ENCODE data around the gene TAL1. TPM values are rescaled to one million over a fixed set of nuclear protein-coding genes. Genes with fewer than 3 reads are reported as not detected.
"Not testable (repeated sequence)": the region's sequence is repeated elsewhere in the genome, so short reads cannot be mapped to it uniquely, and the experiment has no call there.

Gene TAL1
- total RNA-seq, 2 experiments from 2014 or later, result not detected

- H3K27ac Mint-ChIP-seq, result no peak overlapping the region
- peaks cover 12% of the 10 kb centered on the region for H3K27me3 Mint-ChIP-seq
- no peak for ATAC-seq
- no peak for DNase-seq
- H3K4me3 Mint-ChIP-seq, result no peak overlapping the region
- H3K4me1 Mint-ChIP-seq (ENCODE audit: low read depth), result no peaks in the 10 kb centered on the region
- CTCF ChIA-PET, result interaction anchor here (1.2 kb wide), 1 partner anchor 34 kb away, joined by 3 read pairs; no protein-coding TSS in a partner anchor
- intact Hi-C loops (cut with micrococcal nuclease), result no loop called here
- TF ChIP-seq CTCF (IDR thresholded peaks at IDR 0.05), result no peak
- POLR2A ChIA-PET, result no interaction called here
- no peaks in the 10 kb centered on the region for H3K9me3 Mint-ChIP-seq
- H3K36me3 Mint-ChIP-seq (ENCODE audit: low read depth), result no peaks in the 10 kb centered on the region
These were observed 23.6 kb downstream of the TAL1 start for GRCh38 chr1:47208374-47208850.

- TF ChIP-seq CTCF (IDR thresholded peaks at IDR 0.05), result no peak
- POLR2A ChIA-PET, result no interaction called here
- no peaks in the 10 kb centered on the region for H3K36me3 Mint-ChIP-seq (ENCODE audit: low read depth)
- peaks cover 16% of the 10 kb centered on the region for H3K27me3 Mint-ChIP-seq
- H3K4me3 Mint-ChIP-seq, result no peak overlapping the region
- no peak overlapping the region for H3K27ac Mint-ChIP-seq
- intact Hi-C loops (cut with micrococcal nuclease), result no loop called here
- peaks cover 2% of the 10 kb centered on the region for H3K9me3 Mint-ChIP-seq
- ATAC-seq, result peak; percentile 73
- CTCF ChIA-PET, result interaction anchor here (1.2 to 1.5 kb wide), 2 partner anchors 14 to 33 kb away, joined by 3 to 6 read pairs; no protein-coding TSS in a partner anchor
- no peak for DNase-seq
- no peaks in the 10 kb centered on the region for H3K4me1 Mint-ChIP-seq (ENCODE audit: low read depth)
These were observed 24.1 kb downstream of the TAL1 start for GRCh38 chr1:47207803-47208373.

GRCh38 chr1:47205918-47206317 is 26.1 kb downstream of the TAL1 start:
- Mint-ChIP-seq H3K4me3 (no peak overlapping the region), H3K36me3 (ENCODE audit: low read depth) (no peaks in the 10 kb centered on the region), H3K27ac (no peak overlapping the region), H3K27me3 (peaks cover 16% of the 10 kb centered on the region), H3K9me3 (peaks cover 2% of the 10 kb centered on the region), H3K4me1 (ENCODE audit: low read depth) (no peaks in the 10 kb centered on the region)
- ChIA-PET POLR2A (no interaction called here), CTCF (no interaction called here)
- no peak for DNase-seq
- intact Hi-C loops (cut with micrococcal nuclease), result no loop called here
- TF ChIP-seq CTCF (IDR thresholded peaks at IDR 0.05), result no peak
- no peak for ATAC-seq

GRCh38 chr1:47203504-47203903 is 28.5 kb downstream of the TAL1 start:
- DNase-seq; H3K4me3 Mint-ChIP-seq; POLR2A ChIA-PET; intact Hi-C loops (cut with micrococcal nuclease); H3K9me3 Mint-ChIP-seq; H3K36me3 Mint-ChIP-seq (ENCODE audit: low read depth); H3K4me1 Mint-ChIP-seq (ENCODE audit: low read depth); ATAC-seq; H3K27ac Mint-ChIP-seq: not testable (repeated sequence)
- CTCF ChIA-PET, result interaction anchor here (0.7 to 1.8 kb wide), 2 partner anchors 9 to 10 kb away, joined by 3 to 7 read pairs; no protein-coding TSS in a partner anchor
- H3K27me3 Mint-ChIP-seq, result peaks cover 29% of the 10 kb centered on the region

- intact Hi-C loops (cut with micrococcal nuclease), result no loop called here
- Mint-ChIP-seq H3K9me3 (peaks cover 2% of the 10 kb centered on the region), H3K36me3 (ENCODE audit: low read depth) (no peaks in the 10 kb centered on the region), H3K4me3 (no peak overlapping the region), H3K4me1 (ENCODE audit: low read depth) (no peaks in the 10 kb centered on the region), H3K27me3 (peaks cover 36% of the 10 kb centered on the region), H3K27ac (no peak overlapping the region)
- POLR2A ChIA-PET, result no interaction called here
- no peak for TF ChIP-seq CTCF (IDR thresholded peaks at IDR 0.05)
- ATAC-seq (no peak), DNase-seq (no peak)
- CTCF ChIA-PET, result interaction anchor here (0.9 to 2.3 kb wide), 3 partner anchors 9 to 37 kb away, joined by 3 to 12 read pairs (median 6); no protein-coding TSS in a partner anchor
These were observed 30.8 kb downstream of the TAL1 start for GRCh38 chr1:47201179-47201578.

Data from activated CD8-positive, alpha-beta T cell treated with anti-CD3 and anti-CD28 coated beads for 36 hours (primary cell).